CD14-positive monocyte (primary cell): ENCODE results near the gene FRA10AC1. TPM values are rescaled to one million over a fixed set of nuclear protein-coding genes. Genes with fewer than 3 reads are reported as not detected.
A peak's percentile ranks its signal among the peaks of the same experiment; 100 is the strongest.

Source experiments
- DNase-seq, 3 donors: peaks; one replicate each; pipeline ENCODE4 v3.0.0-alpha.2; 2011 to 2022
- H2AFZ ChIP-seq: 2 replicates; pipeline ENCODE4 v1.6.0; 2012; ENCODE audit warnings: mild to moderate bottlenecking, low read depth, low read length, inconsistent platforms; ENCODE audit not compliant: insufficient read depth, poor library complexity, severe bottlenecking
- H3K27ac ChIP-seq, 2 donors: 1 replicate in 1 of 2; 2 replicates in 1 of 2; pipeline ENCODE4 v1.5.1; 2012 to 2013; ENCODE audit warnings: low read length in 2 of 2, control low read depth in 1 of 2, inconsistent platforms in 1 of 2, low read depth in 1 of 2, mild to moderate bottlenecking in 1 of 2
- H3K27me3 ChIP-seq, 2 donors: one replicate each; pipeline versions ENCODE4 v1.6.0 to v1.6.1; 2011 to 2013; ENCODE audit warnings: low read length in 2 of 2; ENCODE audit not compliant: control insufficient read depth in 2 of 2, insufficient read depth in 2 of 2
- H3K36me3 ChIP-seq, 2 donors: replicated peaks in 1 of 2; 1 replicate in 1 of 2; 2 replicates in 1 of 2; pipeline versions ENCODE4 v1.5.1 to v1.6.1; 2012 to 2013; ENCODE audit warnings: low read length in 2 of 2, control low read depth in 1 of 2, inconsistent platforms in 1 of 2, mild to moderate bottlenecking in 1 of 2; ENCODE audit not compliant: insufficient read depth in 2 of 2, control insufficient read depth in 1 of 2
- H3K4me1 ChIP-seq, 2 donors: 1 replicate in 1 of 2; 2 replicates in 1 of 2; pipeline versions ENCODE4 v1.5.1 to v1.6.1; 2012 to 2013; ENCODE audit warnings: low read length in 2 of 2, control low read depth in 1 of 2, inconsistent platforms in 1 of 2, mild to moderate bottlenecking in 1 of 2, moderate library complexity in 1 of 2; ENCODE audit not compliant: insufficient read depth in 2 of 2, control insufficient read depth in 1 of 2
- H3K4me2 ChIP-seq: replicated peaks from 2 replicates; pipeline ENCODE3; 2012; ENCODE audit warnings: low read length, moderate library complexity, mild to moderate bottlenecking; ENCODE audit not compliant: poor library complexity, severe bottlenecking; ENCODE audit errors: extremely low read depth
- H3K4me3 ChIP-seq, 3 experiments: fragments of 200-600 bp in 1 of 3; sonication (generic) in 1 of 3; replicated peaks in 1 of 3; 1 replicate in 2 of 3; 2 replicates in 1 of 3; pipeline ENCODE4 v1.5.1; 2011 to 2013; ENCODE audit warnings: low read length in 3 of 3, mild to moderate bottlenecking in 3 of 3, control low read depth in 2 of 3, low read depth in 2 of 3, inconsistent platforms in 1 of 3, moderate library complexity in 1 of 3
- H3K79me2 ChIP-seq: 2 replicates; pipeline ENCODE4 v1.6.0; 2012; ENCODE audit warnings: mild to moderate bottlenecking, control low read depth, inconsistent platforms, low read length, moderate library complexity; ENCODE audit not compliant: insufficient read depth
- H3K9ac ChIP-seq: 2 replicates; pipeline ENCODE4 v1.6.0; 2017; ENCODE audit warnings: low read length, mild to moderate bottlenecking; ENCODE audit not compliant: insufficient read depth, poor library complexity, severe bottlenecking
- H3K9me3 ChIP-seq, 2 donors: replicated peaks in 1 of 2; 1 replicate in 1 of 2; 2 replicates in 1 of 2; pipeline versions ENCODE4 v1.5.1 to v1.6.1; 2012 to 2013; ENCODE audit warnings: low read length in 2 of 2, control low read depth in 1 of 2; ENCODE audit not compliant: control insufficient read depth in 1 of 2, insufficient read depth in 1 of 2
- H4K20me1 ChIP-seq: 2 replicates; pipeline ENCODE4 v1.6.0; 2012; ENCODE audit warnings: mild to moderate bottlenecking, low read length, control low read depth, moderate library complexity; ENCODE audit not compliant: insufficient read depth
- H3K27ac Mint-ChIP-seq, 7 donors: one replicate each; pipeline ENCODE4 v1.8.0; 2020; ENCODE audit warnings: mild to moderate bottlenecking in 7 of 7, mixed read lengths in 7 of 7, moderate library complexity in 6 of 7, inconsistent platforms in 2 of 7
- H3K27me3 Mint-ChIP-seq, 3 donors: one replicate each; pipeline ENCODE4 v1.8.0; 2021 to 2022; ENCODE audit warnings: low read depth in 3 of 3, mild to moderate bottlenecking in 3 of 3, mixed read lengths in 3 of 3, moderate library complexity in 3 of 3, inconsistent platforms in 1 of 3
- H3K36me3 Mint-ChIP-seq, 2 donors: one replicate each; pipeline ENCODE4 v1.8.0; 2020; ENCODE audit warnings: mixed read lengths in 2 of 2, inconsistent platforms in 1 of 2, mild to moderate bottlenecking in 1 of 2
- H3K4me1 Mint-ChIP-seq: one replicate; pipeline ENCODE4 v1.8.0; 2020; ENCODE audit warnings: mild to moderate bottlenecking, mixed read lengths
- H3K4me3 Mint-ChIP-seq, 2 donors: one replicate each; pipeline ENCODE4 v1.8.0; 2020; ENCODE audit warnings: mild to moderate bottlenecking in 2 of 2, mixed read lengths in 2 of 2, moderate library complexity in 1 of 2
- H3K9me3 Mint-ChIP-seq, 7 donors: one replicate each; pipeline ENCODE4 v1.8.0; 2020 to 2022; ENCODE audit warnings: mixed read lengths in 7 of 7, mild to moderate bottlenecking in 6 of 7, moderate library complexity in 6 of 7, inconsistent platforms in 2 of 7
- CTCF ChIP-seq: fragments of 200-600 bp; IDR thresholded peaks from one replicate; pipeline ENCODE4 v1.8.0; 2022; ENCODE audit warnings: antibody characterized with exemption, mild to moderate bottlenecking
- WGBS: methylation state at CpG from one replicate; pipeline ENCODE4 v1.1.5; 2013; ENCODE audit warnings: missing lambda C conversion rate; ENCODE audit not compliant: insufficient coverage; 5-methylcytosine and 5-hydroxymethylcytosine counted together
- intact Hi-C, 2 donors: fragments of 100-400 bp; cut with micrococcal nuclease; formaldehyde crosslinking; loops; one replicate each; pipeline versions ENCODE4 v1.15.0 to v1.15.1; 2023
- polyA plus RNA-seq, 3 donors: library from polyadenylated mRNA; depleted of rRNA in 1 of 3; unstranded in 2 of 3; stranded (reverse) in 1 of 3; fragments of 300-500 nt in 2 of 3; fragments of >200 nt in 1 of 3; fragmentation: Illumina TruSeq in 2 of 3; gene quantifications; 1 replicate in 2 of 3; 2 replicates in 1 of 3; pipeline ENCODE4 v1.2.3, GENCODE V29; 2012 to 2021

The FRA10AC1 gene
- polyA plus RNA-seq, 3 donors = 0.95 to 7.2 (median 2.0) TPM

- no peaks in the 10 kb centered on the region for H3K4me1 Mint-ChIP-seq
- Histone ChIP-seq H3K4me3 (no peak overlapping the region), H3K27ac (no peak overlapping the region), H3K4me2 (no peak overlapping the region), H3K4me1 (no peaks in the 10 kb centered on the region), H3K36me3 (peaks cover 52 to 88% of the 10 kb centered on the region in 2 donors), H3K9me3 (no peaks in the 10 kb centered on the region), H2AFZ (no peak overlapping the region), H4K20me1 (no peaks in the 10 kb centered on the region), H3K9ac (no peak overlapping the region), H3K27me3 (no peaks in the 10 kb centered on the region), H3K79me2 (no peaks in the 10 kb centered on the region)
- H3K36me3 Mint-ChIP-seq = peaks cover 13 to 19% of the 10 kb centered on the region in 2 donors
- no peak overlapping the region for H3K4me3 Mint-ChIP-seq
- peaks cover 0 to 2% (median 0%) of the 10 kb centered on the region in 3 donors for H3K27me3 Mint-ChIP-seq
- H3K9me3 Mint-ChIP-seq = no peaks in the 10 kb centered on the region
- intact Hi-C loops = loop anchor here in 1 of 2 donors (2.0 kb wide), 1 partner anchor 126 kb away; no protein-coding TSS in a partner anchor
- peak; percentile 79 for TF ChIP-seq CTCF
- DNase-seq = peak; percentile 27 to 68 (median 44)
- no peak overlapping the region for H3K27ac Mint-ChIP-seq
- no CpG with 5 or more reads among the region's 4 CpGs for WGBS
These were observed 21.9 kb downstream of the FRA10AC1 start for GRCh38 chr10:93680412-93681047.

GRCh38 chr10:93678805-93679587, 23.4 kb downstream of the FRA10AC1 start:
- no peak overlapping the region for H3K4me3 ChIP-seq
- Mint-ChIP-seq H3K27ac (no peak overlapping the region), H3K4me3 (no peak overlapping the region), H3K36me3 (peaks cover 16 to 24% of the 10 kb centered on the region in 2 donors), H3K9me3 (no peaks in the 10 kb centered on the region), H3K4me1 (no peaks in the 10 kb centered on the region), H3K27me3 (peaks cover 0 to 2% (median 0%) of the 10 kb centered on the region in 3 donors)
- no peak for DNase-seq
- no peak overlapping the region for H2AFZ ChIP-seq
- peaks cover 53 to 88% of the 10 kb centered on the region in 2 donors for H3K36me3 ChIP-seq
- WGBS = 100% methylated on average over 1 of the region's 3 CpGs
- H3K4me2 ChIP-seq = no peak overlapping the region
- H3K27ac ChIP-seq = no peak overlapping the region
- H3K79me2 ChIP-seq = no peaks in the 10 kb centered on the region
- TF ChIP-seq CTCF = no peak
- no peaks in the 10 kb centered on the region for H3K4me1 ChIP-seq
- H3K27me3 ChIP-seq = no peaks in the 10 kb centered on the region
- intact Hi-C loops = loop anchor here (5.0 to 10.0 kb wide), 2 partner anchors 127 to 304 kb away; no protein-coding TSS in a partner anchor
- no peaks in the 10 kb centered on the region for H3K9me3 ChIP-seq
- H4K20me1 ChIP-seq = no peaks in the 10 kb centered on the region
- H3K9ac ChIP-seq = no peak overlapping the region
